ENCODE measurements around the gene TSPAN5.

DNA sequence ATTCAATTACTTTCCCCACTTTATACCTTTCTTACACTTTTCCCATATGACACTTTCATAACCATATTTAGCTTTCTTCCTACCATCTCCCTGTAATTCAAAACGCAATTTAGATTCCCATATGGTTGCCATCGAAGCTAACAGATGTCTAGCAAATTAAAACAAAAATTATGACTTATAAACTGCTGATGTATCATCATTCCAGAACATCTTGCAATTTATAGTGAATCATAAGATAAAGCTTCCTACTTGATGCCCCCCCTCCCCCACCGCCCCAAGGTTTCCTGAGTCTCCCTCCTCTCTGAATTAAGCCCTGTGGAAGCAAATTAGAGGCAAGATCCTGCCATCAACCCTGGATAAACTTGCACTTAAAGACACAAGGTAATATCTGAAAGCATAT is 5.4 kb downstream of the TSPAN5 start:
- TF ChIP-seq, protein P1, sequence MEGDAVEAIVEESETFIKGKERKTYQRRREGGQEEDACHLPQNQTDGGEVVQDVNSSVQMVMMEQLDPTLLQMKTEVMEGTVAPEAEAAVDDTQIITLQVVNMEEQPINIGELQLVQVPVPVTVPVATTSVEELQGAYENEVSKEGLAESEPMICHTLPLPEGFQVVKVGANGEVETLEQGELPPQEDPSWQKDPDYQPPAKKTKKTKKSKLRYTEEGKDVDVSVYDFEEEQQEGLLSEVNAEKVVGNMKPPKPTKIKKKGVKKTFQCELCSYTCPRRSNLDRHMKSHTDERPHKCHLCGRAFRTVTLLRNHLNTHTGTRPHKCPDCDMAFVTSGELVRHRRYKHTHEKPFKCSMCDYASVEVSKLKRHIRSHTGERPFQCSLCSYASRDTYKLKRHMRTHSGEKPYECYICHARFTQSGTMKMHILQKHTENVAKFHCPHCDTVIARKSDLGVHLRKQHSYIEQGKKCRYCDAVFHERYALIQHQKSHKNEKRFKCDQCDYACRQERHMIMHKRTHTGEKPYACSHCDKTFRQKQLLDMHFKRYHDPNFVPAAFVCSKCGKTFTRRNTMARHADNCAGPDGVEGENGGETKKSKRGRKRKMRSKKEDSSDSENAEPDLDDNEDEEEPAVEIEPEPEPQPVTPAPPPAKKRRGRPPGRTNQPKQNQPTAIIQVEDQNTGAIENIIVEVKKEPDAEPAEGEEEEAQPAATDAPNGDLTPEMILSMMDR (IDR thresholded peaks at IDR 0.05), result no peak
- no peak for TF ChIP-seq POLR2A (IDR thresholded peaks at IDR 0.05)
